ENCODE data around the gene ITGB2. TPM values are rescaled to one million over a fixed set of nuclear protein-coding genes. Genes with fewer than 3 reads are reported as not detected.
A peak's percentile ranks its signal among the peaks of the same experiment; 100 is the strongest.

Gene ITGB2
- total and polyA plus RNA-seq, 9 donors = 8.0 to 18.0 (median 13.4) TPM

DNA sequence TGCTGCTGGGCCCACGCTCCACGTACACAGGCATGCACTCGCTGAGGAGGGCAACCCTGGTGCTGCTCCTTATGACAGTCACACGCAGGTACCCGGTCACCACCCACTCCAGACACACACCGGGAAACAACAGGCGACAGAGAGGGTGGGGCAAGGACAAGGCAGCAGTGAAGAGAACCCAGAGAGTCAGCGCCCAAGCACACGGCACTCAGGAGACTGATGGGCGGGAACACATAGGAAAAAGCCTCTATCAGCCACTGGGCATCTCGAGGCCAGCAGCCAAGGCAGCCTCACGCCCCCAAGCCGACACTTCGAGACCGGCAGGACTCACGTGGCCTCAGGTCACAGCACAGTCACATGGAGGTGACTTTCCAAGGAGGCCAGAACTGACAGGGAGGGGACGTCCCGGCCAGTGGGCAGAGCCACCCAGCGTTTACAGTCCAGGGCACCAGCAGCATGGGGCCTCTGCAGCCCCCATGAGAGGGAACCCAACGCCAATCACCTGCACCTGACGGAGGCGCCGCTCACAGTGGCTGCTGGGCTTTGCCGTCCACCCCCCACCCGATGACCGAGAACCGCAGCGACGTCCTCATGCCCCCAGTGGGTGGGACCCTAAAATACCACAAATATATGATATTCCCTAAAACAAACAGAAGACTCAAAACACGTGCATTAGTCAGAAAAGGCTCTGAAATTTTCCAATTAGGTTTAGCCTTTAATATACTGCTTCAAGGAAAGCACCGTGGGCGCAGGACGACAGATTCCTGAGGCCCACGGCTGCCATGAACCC lies 66.9 kb downstream of the ITGB2 start:
- no peaks in the 10 kb centered on the region for H3K27me3 ChIP-seq (ENCODE audit: control insufficient read depth, insufficient read depth, low read length)
- no peak overlapping the region for H3K27ac ChIP-seq (ENCODE audit: low read length)
- no peak overlapping the region for H3K4me3 ChIP-seq (ENCODE audit: low read length)
- no peaks in the 10 kb centered on the region for H3K9me3 ChIP-seq (replicated peaks; ENCODE audit: control insufficient read depth, low read depth, low read length)
- WGBS (ENCODE audit: insufficient coverage) = 90% methylated on average over 22 of the region's 34 CpGs
- DNase-seq = no peak
- H3K36me3 ChIP-seq (ENCODE audit: control insufficient read depth, insufficient read depth, low read length) = peaks cover 83% of the 10 kb centered on the region
- H3K4me1 ChIP-seq (ENCODE audit: control insufficient read depth, insufficient read depth, low read length) = no peaks in the 10 kb centered on the region

DNA sequence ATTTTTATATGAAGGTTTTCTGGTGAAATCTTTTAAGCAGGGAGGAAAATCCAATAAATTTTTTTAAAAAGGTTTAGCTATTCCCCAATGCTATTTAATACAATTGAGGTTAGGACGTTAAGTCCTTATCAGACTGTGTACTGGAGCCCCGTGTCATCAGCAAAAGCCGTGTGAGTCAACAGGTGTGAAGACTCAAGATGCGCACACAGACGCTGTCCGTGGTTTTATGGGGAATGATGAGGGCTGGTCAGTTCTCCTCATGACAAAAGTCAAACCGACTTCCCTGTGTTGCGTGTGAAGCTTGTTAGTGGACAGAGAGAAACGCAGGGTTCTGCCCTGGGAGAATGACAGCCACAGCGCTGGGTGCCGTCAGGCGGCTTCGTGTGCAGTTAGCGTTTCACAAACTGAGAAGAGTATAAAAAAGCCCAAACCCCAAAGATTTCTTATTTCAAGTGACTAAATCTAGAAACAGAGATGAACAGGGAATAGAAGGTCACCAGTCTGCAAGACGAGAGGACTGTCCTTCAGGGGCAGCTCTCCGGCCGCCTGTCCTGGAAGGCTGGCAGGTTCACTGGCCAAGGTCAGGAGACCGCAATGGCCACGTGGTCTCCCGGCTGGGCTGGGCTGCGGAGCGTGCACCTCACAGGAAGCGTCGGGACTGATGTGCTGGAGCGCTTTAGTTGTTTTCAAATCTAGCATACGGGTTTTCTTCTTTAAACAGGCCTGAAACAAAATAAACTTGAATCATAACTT lies 69.6 kb downstream of the ITGB2 start:
- H3K27ac ChIP-seq (ENCODE audit: low read length) = no peak overlapping the region
- peaks cover 4% of the 10 kb centered on the region for H3K27me3 ChIP-seq (ENCODE audit: control insufficient read depth, insufficient read depth, low read length)
- no peak for DNase-seq
- peaks cover 11% of the 10 kb centered on the region for H3K4me1 ChIP-seq (ENCODE audit: control insufficient read depth, insufficient read depth, low read length)
- H3K9me3 ChIP-seq (replicated peaks; ENCODE audit: control insufficient read depth, low read depth, low read length) = no peaks in the 10 kb centered on the region
- no peak overlapping the region for H3K4me3 ChIP-seq (ENCODE audit: low read length)
- 87% methylated on average over 26 of the region's 26 CpGs for WGBS (ENCODE audit: insufficient coverage)
- H3K36me3 ChIP-seq (ENCODE audit: control insufficient read depth, insufficient read depth, low read length) = peaks cover 68% of the 10 kb centered on the region

DNA sequence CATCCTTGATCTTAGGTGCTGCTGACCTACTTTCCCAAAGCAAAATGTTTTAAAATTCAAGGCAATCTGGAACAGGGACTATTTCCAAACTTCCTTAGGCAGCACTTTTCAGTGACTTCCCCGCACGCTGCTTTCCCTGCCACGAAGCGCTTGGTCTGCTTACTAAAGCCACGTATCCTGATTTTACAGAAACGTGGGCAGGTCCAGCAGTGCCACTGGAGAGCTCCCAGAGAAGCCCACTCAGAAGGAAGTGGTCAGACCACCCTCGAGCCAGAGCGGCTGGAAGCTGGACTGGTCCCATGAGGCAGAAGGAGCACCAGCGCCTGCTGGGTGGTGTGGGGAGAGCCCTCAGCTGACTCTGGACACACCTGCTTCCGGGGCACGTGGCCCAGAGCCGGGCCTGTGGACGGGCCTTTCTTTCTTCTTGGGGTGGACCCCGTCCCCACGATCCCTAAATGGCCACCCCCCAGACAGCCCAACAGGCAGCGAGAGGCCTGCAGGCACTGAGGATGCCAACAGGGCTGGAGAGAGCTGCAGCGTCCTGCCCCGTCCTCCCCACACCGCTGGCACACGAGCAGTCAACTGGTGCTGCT lies 70.4 kb downstream of the ITGB2 start:
- Histone ChIP-seq H3K9me3 (replicated peaks; ENCODE audit: control insufficient read depth, low read depth, low read length) (no peaks in the 10 kb centered on the region), H3K4me3 (ENCODE audit: low read length) (no peak overlapping the region), H3K4me1 (ENCODE audit: control insufficient read depth, insufficient read depth, low read length) (peaks cover 18% of the 10 kb centered on the region), H3K27me3 (ENCODE audit: control insufficient read depth, insufficient read depth, low read length) (peaks cover 7% of the 10 kb centered on the region), H3K36me3 (ENCODE audit: control insufficient read depth, insufficient read depth, low read length) (peaks cover 60% of the 10 kb centered on the region), H3K27ac (ENCODE audit: low read length) (no peak overlapping the region)
- WGBS (ENCODE audit: insufficient coverage) = 83% methylated on average over 15 of the region's 20 CpGs
- no peak for DNase-seq

DNA sequence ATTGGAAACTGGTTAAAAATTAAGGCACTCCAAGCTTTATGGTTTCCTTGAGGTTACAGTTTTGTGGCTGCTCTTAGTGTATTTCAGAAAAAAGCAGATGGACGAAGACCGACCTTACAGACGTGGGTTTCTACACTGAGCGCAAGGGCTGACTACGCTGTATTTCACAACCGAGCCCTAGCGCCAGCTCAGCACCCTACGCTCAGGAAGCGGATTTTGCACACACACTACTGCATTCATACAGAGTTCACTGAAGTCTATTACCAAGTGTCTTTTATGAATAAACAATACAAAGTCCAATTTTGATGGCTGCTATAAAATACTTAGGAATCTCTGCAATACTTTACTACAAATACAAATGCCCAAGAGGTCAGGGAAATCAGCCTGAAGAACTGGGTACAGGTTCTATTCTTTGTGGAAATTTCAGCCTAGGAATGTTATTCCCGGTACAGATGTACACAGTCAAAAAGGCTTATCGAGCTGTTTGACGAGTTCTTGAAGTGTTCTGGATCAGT lies 71.0 kb downstream of the ITGB2 start:
- Histone ChIP-seq H3K36me3 (ENCODE audit: control insufficient read depth, insufficient read depth, low read length) (peaks cover 54% of the 10 kb centered on the region), H3K9me3 (replicated peaks; ENCODE audit: control insufficient read depth, low read depth, low read length) (no peaks in the 10 kb centered on the region), H3K4me3 (ENCODE audit: low read length) (no peak overlapping the region), H3K4me1 (ENCODE audit: control insufficient read depth, insufficient read depth, low read length) (peaks cover 20% of the 10 kb centered on the region), H3K27me3 (ENCODE audit: control insufficient read depth, insufficient read depth, low read length) (peaks cover 7% of the 10 kb centered on the region), H3K27ac (ENCODE audit: low read length) (no peak overlapping the region)
- no peak for DNase-seq
- 91% methylated on average over 9 of the region's 12 CpGs for WGBS (ENCODE audit: insufficient coverage)

DNA sequence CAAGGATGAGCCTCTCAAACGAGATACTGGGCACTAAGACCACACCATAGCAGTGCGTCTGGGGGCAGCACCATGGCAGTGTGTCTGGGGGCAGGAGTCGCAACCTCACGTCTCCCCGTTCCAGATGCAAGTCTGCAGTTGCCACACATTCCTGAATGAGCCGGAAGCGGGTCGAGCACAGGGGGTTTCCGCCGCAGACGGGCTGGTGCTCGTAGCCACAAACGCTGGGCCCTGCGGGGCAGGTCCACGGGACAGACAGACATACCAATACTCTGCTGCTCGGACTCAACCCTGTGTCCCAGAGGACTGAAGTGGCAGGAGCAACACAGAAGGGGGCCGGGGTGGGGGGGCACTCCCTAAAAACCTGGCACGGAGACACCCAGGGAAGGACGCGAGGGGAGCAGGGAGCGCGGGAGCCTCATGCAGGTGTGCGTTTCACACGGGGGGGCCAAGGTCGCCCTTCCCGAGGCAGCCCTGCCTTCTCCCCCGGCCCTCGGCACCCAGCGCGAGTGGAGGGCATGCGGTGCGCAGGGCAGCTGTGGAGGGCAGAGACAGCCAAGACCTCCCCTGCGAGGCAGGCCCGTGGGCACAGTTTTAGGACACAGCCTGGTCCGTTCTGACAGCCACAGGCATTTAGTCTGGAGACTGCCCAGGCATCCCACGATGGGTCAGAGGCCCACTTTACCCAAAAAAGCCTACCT lies 71.7 kb downstream of the ITGB2 start:
- no peak for DNase-seq
- H3K4me3 ChIP-seq (ENCODE audit: low read length) = no peak overlapping the region
- H3K27ac ChIP-seq (ENCODE audit: low read length) = no peak overlapping the region
- H3K27me3 ChIP-seq (ENCODE audit: control insufficient read depth, insufficient read depth, low read length) = peaks cover 11% of the 10 kb centered on the region
- peaks cover 47% of the 10 kb centered on the region for H3K36me3 ChIP-seq (ENCODE audit: control insufficient read depth, insufficient read depth, low read length)
- H3K9me3 ChIP-seq (replicated peaks; ENCODE audit: control insufficient read depth, low read depth, low read length) = no peaks in the 10 kb centered on the region
- WGBS (ENCODE audit: insufficient coverage) = 90% methylated on average over 32 of the region's 36 CpGs
- peaks cover 20% of the 10 kb centered on the region for H3K4me1 ChIP-seq (ENCODE audit: control insufficient read depth, insufficient read depth, low read length)

DNA sequence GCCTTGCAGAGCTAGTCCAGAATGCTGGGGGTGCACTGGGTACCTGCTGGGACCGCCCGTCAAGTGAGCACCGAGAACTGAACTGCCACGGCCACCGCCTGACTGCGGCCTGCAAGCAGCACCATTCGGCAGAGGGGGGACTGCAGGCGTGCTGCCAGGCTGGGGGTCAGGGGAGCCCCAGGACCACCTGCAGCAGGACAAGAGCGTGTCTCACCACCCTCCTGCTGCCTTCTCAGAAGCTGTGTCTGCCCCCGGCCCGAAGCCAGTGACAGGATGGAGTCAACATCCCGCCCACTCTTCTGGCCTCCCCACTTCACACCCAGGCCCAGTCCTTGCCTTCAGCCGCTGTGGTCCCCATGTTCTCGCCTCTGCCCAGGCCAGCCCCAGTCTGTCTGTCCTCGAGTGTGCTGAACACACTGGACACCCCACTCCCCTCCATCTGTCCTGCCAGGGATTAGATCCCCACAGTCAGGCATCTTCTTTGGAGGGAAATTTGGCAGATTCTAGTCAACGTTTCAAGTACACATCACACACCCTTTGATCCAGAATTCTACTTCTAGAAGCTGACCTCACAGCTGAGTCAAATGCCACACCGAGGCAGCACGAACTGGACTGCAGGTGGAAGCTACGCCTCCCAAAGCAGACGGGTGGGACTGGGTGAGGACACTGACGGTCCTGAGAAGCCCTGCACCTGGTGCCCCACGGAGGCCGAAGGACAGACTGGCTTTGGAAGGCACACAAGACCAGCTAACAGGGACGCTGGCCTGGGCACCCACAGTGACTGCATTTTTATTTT lies 73.2 kb downstream of the ITGB2 start:
- peaks cover 35% of the 10 kb centered on the region for H3K36me3 ChIP-seq (ENCODE audit: control insufficient read depth, insufficient read depth, low read length)
- no peak overlapping the region for H3K4me3 ChIP-seq (ENCODE audit: low read length)
- no peaks in the 10 kb centered on the region for H3K9me3 ChIP-seq (replicated peaks; ENCODE audit: control insufficient read depth, low read depth, low read length)
- no peak overlapping the region for H3K27ac ChIP-seq (ENCODE audit: low read length)
- H3K4me1 ChIP-seq (ENCODE audit: control insufficient read depth, insufficient read depth, low read length) = peaks cover 20% of the 10 kb centered on the region
- H3K27me3 ChIP-seq (ENCODE audit: control insufficient read depth, insufficient read depth, low read length) = peaks cover 21% of the 10 kb centered on the region
- DNase-seq = no peak
- 78% methylated on average over 23 of the region's 24 CpGs for WGBS (ENCODE audit: insufficient coverage)

DNA sequence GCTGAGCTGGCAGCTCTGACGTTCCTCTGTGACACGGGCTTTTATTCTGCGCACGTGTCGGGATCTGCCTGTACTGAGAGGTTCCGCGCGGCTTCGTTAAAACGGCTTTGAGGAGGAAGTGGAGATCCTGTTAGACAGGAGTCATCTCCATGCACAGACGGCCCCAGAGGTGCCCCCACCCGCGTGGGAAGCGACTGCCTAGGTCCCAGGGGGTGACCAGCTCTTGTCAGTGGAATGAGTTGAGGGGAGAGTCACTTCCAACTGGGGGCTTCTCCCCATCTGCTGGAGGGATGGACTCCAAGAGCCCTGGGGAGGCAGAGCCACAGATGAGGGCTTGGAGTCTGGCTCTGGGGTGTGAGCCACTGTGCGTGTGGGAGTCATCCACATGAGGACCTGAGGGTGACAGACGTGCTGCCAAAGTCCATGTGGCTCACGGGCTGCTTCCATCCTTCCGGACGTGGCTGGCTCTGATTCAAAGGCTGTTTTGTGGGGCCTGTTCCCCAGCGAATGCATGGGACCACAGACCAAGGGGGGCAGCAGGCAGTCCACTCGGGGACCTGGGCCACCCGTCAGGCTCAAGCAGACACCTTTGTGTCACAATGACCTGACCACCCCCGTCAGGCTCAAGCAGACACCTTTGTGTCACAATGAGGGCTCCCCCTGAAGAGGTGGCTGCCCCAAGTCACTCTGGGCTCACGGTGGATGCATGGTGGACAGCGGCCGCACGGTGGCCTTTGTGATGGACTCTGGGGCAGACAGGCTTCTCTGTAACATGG lies 74.0 kb downstream of the ITGB2 start:
- peak; percentile 75 for DNase-seq
- H3K4me3 ChIP-seq (ENCODE audit: low read length) = no peak overlapping the region
- peaks cover 31% of the 10 kb centered on the region for H3K36me3 ChIP-seq (ENCODE audit: control insufficient read depth, insufficient read depth, low read length)
- H3K27me3 ChIP-seq (ENCODE audit: control insufficient read depth, insufficient read depth, low read length) = peaks cover 21% of the 10 kb centered on the region
- no peaks in the 10 kb centered on the region for H3K9me3 ChIP-seq (replicated peaks; ENCODE audit: control insufficient read depth, low read depth, low read length)
- peaks cover 20% of the 10 kb centered on the region for H3K4me1 ChIP-seq (ENCODE audit: control insufficient read depth, insufficient read depth, low read length)
- WGBS (ENCODE audit: insufficient coverage) = 40% methylated on average over 21 of the region's 27 CpGs
- H3K27ac ChIP-seq (ENCODE audit: low read length) = no peak overlapping the region

DNA sequence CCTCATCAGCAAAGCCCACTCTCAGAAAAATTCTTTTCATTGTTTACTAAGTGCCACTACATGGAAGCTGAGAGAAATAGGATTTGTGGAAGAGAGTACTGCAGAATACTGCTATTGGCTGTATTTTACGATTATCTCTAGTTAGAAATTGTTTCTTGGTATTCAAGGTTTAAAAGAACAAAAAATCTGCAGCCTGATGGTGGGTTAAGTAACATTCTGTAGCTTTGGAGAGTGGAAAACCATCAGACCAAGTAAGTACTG lies 74.5 kb downstream of the ITGB2 start:
- Histone ChIP-seq H3K27ac (ENCODE audit: low read length) (no peak overlapping the region), H3K36me3 (ENCODE audit: control insufficient read depth, insufficient read depth, low read length) (peaks cover 27% of the 10 kb centered on the region), H3K27me3 (ENCODE audit: control insufficient read depth, insufficient read depth, low read length) (peaks cover 24% of the 10 kb centered on the region), H3K4me3 (ENCODE audit: low read length) (peak overlapping the region; percentile 40), H3K9me3 (replicated peaks; ENCODE audit: control insufficient read depth, low read depth, low read length) (no peaks in the 10 kb centered on the region), H3K4me1 (ENCODE audit: control insufficient read depth, insufficient read depth, low read length) (peaks cover 20% of the 10 kb centered on the region)
- DNase-seq = no peak
- 0% methylated on average over 1 of the region's 1 CpG for WGBS (ENCODE audit: insufficient coverage)

Data from muscle of leg (tissue), 11 donors.